Right atrium auricular region (tissue), 2 donors: ENCODE data around the gene GJA10. TPM values are rescaled to one million over a fixed set of nuclear protein-coding genes. Genes with fewer than 3 reads are reported as not detected.

Experiments
- DNase-seq: peaks from one replicate; pipeline ENCODE4 v3.0.0-alpha.2; 2019; ENCODE audit warnings: low spot score
- H3K27ac ChIP-seq, 2 donors: fragments of 200-600 bp; sonication (generic); 1 replicate in 1 of 2; 2 replicates in 1 of 2; pipeline ENCODE4 v1.5.1; 2016 to 2019
- H3K27me3 ChIP-seq, 2 donors: fragments of 200-600 bp; sonication (generic); one replicate each; pipeline versions ENCODE4 v1.5.1 to v1.6.0; 2017 to 2019
- H3K36me3 ChIP-seq: fragments of 200-600 bp; sonication (generic); one replicate; pipeline ENCODE4 v1.5.1; 2016
- H3K4me1 ChIP-seq, 2 donors: fragments of 200-600 bp; sonication (generic); one replicate each; pipeline versions ENCODE4 v1.5.1 to v1.6.0; 2017 to 2019
- H3K4me3 ChIP-seq, 2 donors: fragments of 200-600 bp; sonication (generic); 1 replicate in 1 of 2; 2 replicates in 1 of 2; pipeline ENCODE4 v1.5.1; 2017 to 2019; ENCODE audit warnings: mild to moderate bottlenecking in 1 of 2, moderate library complexity in 1 of 2
- H3K9me3 ChIP-seq, 2 donors: fragments of 200-600 bp; sonication (generic); one replicate each; pipeline ENCODE4 v1.5.1; 2019
- CTCF ChIP-seq, 2 donors: fragments of 200-600 bp; sonication (generic); IDR thresholded peaks; one replicate each; pipeline ENCODE4 v1.5.1; 2019; ENCODE audit warnings: antibody characterized with exemption in 2 of 2
- total RNA-seq, 2 donors: library from RNA; depleted of rRNA; stranded (reverse); fragments of >200 nt; gene quantifications; one replicate each; pipeline ENCODE4 v1.1.0, GENCODE V29; 2016

GJA10 gene
- total RNA-seq, 2 donors from 2014 or later, result not detected

- H3K9me3 ChIP-seq, result no peaks in the 10 kb centered on the region
- no peak overlapping the region for H3K27ac ChIP-seq
- DNase-seq, result no peak
- H3K27me3 ChIP-seq, result no peaks in the 10 kb centered on the region
- peaks cover 93% of the 10 kb centered on the region for H3K36me3 ChIP-seq
- TF ChIP-seq CTCF (IDR thresholded peaks at IDR 0.05), result no peak
- H3K4me3 ChIP-seq, result no peak overlapping the region
- no peaks in the 10 kb centered on the region for H3K4me1 ChIP-seq
Measured at GRCh38 chr6:89862698-89863097, 31.6 kb upstream of the GJA10 start.

- Histone ChIP-seq H3K27me3 (no peaks in the 10 kb centered on the region), H3K4me1 (no peaks in the 10 kb centered on the region), H3K27ac (no peak overlapping the region), H3K36me3 (peaks cover 64% of the 10 kb centered on the region), H3K4me3 (no peak overlapping the region), H3K9me3 (no peaks in the 10 kb centered on the region)
- no peak for DNase-seq
- no peak for TF ChIP-seq CTCF (IDR thresholded peaks at IDR 0.05)
Measured at GRCh38 chr6:89866024-89866678, 28.1 kb upstream of the GJA10 start.

- peaks cover 14% of the 10 kb centered on the region for H3K36me3 ChIP-seq
- TF ChIP-seq CTCF (IDR thresholded peaks at IDR 0.05), result no peak
Measured at GRCh38 chr6:89873721-89874120, 20.5 kb upstream of the GJA10 start.

GRCh38 chr6:89874438-89874837, 19.8 kb upstream of the GJA10 start:
- H3K4me1 ChIP-seq, result no peaks in the 10 kb centered on the region
- no peak overlapping the region for H3K27ac ChIP-seq
- no peaks in the 10 kb centered on the region for H3K27me3 ChIP-seq
- no peak for TF ChIP-seq CTCF (IDR thresholded peaks at IDR 0.05)
- peaks cover 14% of the 10 kb centered on the region for H3K36me3 ChIP-seq
- no peak overlapping the region for H3K4me3 ChIP-seq
- no peak for DNase-seq
- H3K9me3 ChIP-seq, result no peaks in the 10 kb centered on the region

More at GRCh38 chr6:89873721-89874120, 20.5 kb upstream of the GJA10 start:
- Histone ChIP-seq H3K4me1 (no peaks in the 10 kb centered on the region), H3K9me3 (no peaks in the 10 kb centered on the region), H3K27me3 (no peaks in the 10 kb centered on the region), H3K27ac (no peak overlapping the region), H3K4me3 (no peak overlapping the region)
- no peak for DNase-seq

- H3K27me3 ChIP-seq, result peaks cover under 1 to 10% of the 10 kb centered on the region in 2 donors
- H3K9me3 ChIP-seq, result no peaks in the 10 kb centered on the region
- H3K36me3 ChIP-seq, result no peaks in the 10 kb centered on the region
- H3K4me1 ChIP-seq, result no peaks in the 10 kb centered on the region
- DNase-seq, result no peak
- H3K27ac ChIP-seq, result no peak overlapping the region
- TF ChIP-seq CTCF (IDR thresholded peaks at IDR 0.05), result no peak
- H3K4me3 ChIP-seq, result no peak overlapping the region
Measured at GRCh38 chr6:89886378-89887120, 7.7 kb upstream of the GJA10 start.
